Small intestine (tissue), 7 donors: ENCODE measurements around the gene BFSP2. TPM values are rescaled to one million over a fixed set of nuclear protein-coding genes. Genes with fewer than 3 reads are reported as not detected.
"Not testable (repeated sequence)": the region's sequence is repeated elsewhere in the genome, so short reads cannot be mapped to it uniquely, and the experiment has no call there.

Source experiments
- DNase-seq, 2 donors: peaks; one replicate each; pipeline versions ENCODE4 v3.0.0 to v3.0.0-alpha.2; 2013
- FAIRE-seq: peaks from 2 replicates; lab custom pipeline; 2012; peaks lifted over from hg19 to GRCh38; lab: Jason Lieb, UNC
- H3K27ac ChIP-seq, 3 donors: one replicate each; pipeline ENCODE4 v1.5.1; 2013; ENCODE audit warnings: low read length in 2 of 3, mild to moderate bottlenecking in 2 of 3, control low read depth in 1 of 3, inconsistent platforms in 1 of 3, low read depth in 1 of 3, moderate library complexity in 1 of 3
- H3K27me3 ChIP-seq, 3 donors: one replicate each; pipeline ENCODE4 v1.6.1; 2013; ENCODE audit warnings: low read length in 3 of 3, inconsistent platforms in 1 of 3; ENCODE audit not compliant: control insufficient read depth in 3 of 3, insufficient read depth in 3 of 3
- H3K36me3 ChIP-seq, 3 donors: one replicate each; pipeline ENCODE4 v1.6.1; 2013; ENCODE audit warnings: low read length in 3 of 3, inconsistent platforms in 1 of 3, low read depth in 1 of 3, mild to moderate bottlenecking in 1 of 3, moderate library complexity in 1 of 3; ENCODE audit not compliant: control insufficient read depth in 3 of 3, insufficient read depth in 2 of 3
- H3K4me1 ChIP-seq, 3 donors: one replicate each; pipeline ENCODE4 v1.6.1; 2013; ENCODE audit warnings: low read length in 2 of 3, inconsistent platforms in 1 of 3, low read depth in 1 of 3, mild to moderate bottlenecking in 1 of 3, moderate library complexity in 1 of 3; ENCODE audit not compliant: control insufficient read depth in 3 of 3, insufficient read depth in 2 of 3
- H3K4me3 ChIP-seq, 3 donors: one replicate each; pipeline ENCODE4 v1.5.1; 2013; ENCODE audit warnings: low read length in 3 of 3, control low read depth in 1 of 3, inconsistent platforms in 1 of 3, low read depth in 1 of 3, mild to moderate bottlenecking in 1 of 3, moderate library complexity in 1 of 3
- H3K9me3 ChIP-seq, 2 donors: one replicate each; pipeline ENCODE4 v1.6.1; 2013; ENCODE audit warnings: low read depth in 1 of 2, low read length in 1 of 2; ENCODE audit not compliant: control insufficient read depth in 2 of 2, insufficient read depth in 1 of 2
- WGBS, 3 donors: extraction: QIAGEN DNeasy Blood & Tissue Kit; methylation state at CpG; one replicate each; pipeline ENCODE4 v1.1.7; 2013; 5-methylcytosine and 5-hydroxymethylcytosine counted together
- polyA plus RNA-seq, 4 donors: library from polyadenylated mRNA; stranded (reverse) in 3 of 4; unstranded in 1 of 4; fragments of 200-250 nt in 3 of 4; fragments of 120-200 nt in 1 of 4; gene quantifications; one replicate each; pipeline versions ENCODE4 v1.2.1 to v1.2.3, GENCODE V29; 2013
- donor health status: healthy with polysubstance abuse.
- donor health status: control.
- donor health status: control.
- donor health status: Bipolar disorder and iron deficiency.
- donor health status: healthy.

The BFSP2 gene
- polyA plus RNA-seq, 4 donors = 1.3 TPM; not detected in 3

GRCh38 chr3:133488785-133489367, 89.0 kb downstream of the BFSP2 start:
- no peaks in the 10 kb centered on the region for H3K4me1 ChIP-seq
- H3K36me3 ChIP-seq = no peaks in the 10 kb centered on the region
- FAIRE-seq = no peak
- H3K27ac ChIP-seq = peak overlapping the region in 1 of 3 donors; percentile 28
- no peak overlapping the region for H3K4me3 ChIP-seq
- peak; percentile 36 to 37 for DNase-seq
- H3K9me3 ChIP-seq = peaks cover 3 to 14% of the 10 kb centered on the region in 2 donors
- no peaks in the 10 kb centered on the region for H3K27me3 ChIP-seq
- 41 to 50% (median 47%) methylated on average over 3 of the region's 3 CpGs for WGBS, 3 donors

GRCh38 chr3:133489466-133490085, 89.7 kb downstream of the BFSP2 start:
- Histone ChIP-seq H3K36me3 (no peaks in the 10 kb centered on the region), H3K4me1 (no peaks in the 10 kb centered on the region), H3K4me3 (peak overlapping the region in 1 of 3 donors; percentile 7), H3K9me3 (peaks cover 3 to 14% of the 10 kb centered on the region in 2 donors), H3K27ac (peak overlapping the region in 2 of 3 donors; percentile 5 to 47), H3K27me3 (no peaks in the 10 kb centered on the region)
- WGBS, 3 donors = 67 to 84% (median 81%) methylated on average over 5 of the region's 5 CpGs
- FAIRE-seq = no peak
- DNase-seq = no peak

DNA sequence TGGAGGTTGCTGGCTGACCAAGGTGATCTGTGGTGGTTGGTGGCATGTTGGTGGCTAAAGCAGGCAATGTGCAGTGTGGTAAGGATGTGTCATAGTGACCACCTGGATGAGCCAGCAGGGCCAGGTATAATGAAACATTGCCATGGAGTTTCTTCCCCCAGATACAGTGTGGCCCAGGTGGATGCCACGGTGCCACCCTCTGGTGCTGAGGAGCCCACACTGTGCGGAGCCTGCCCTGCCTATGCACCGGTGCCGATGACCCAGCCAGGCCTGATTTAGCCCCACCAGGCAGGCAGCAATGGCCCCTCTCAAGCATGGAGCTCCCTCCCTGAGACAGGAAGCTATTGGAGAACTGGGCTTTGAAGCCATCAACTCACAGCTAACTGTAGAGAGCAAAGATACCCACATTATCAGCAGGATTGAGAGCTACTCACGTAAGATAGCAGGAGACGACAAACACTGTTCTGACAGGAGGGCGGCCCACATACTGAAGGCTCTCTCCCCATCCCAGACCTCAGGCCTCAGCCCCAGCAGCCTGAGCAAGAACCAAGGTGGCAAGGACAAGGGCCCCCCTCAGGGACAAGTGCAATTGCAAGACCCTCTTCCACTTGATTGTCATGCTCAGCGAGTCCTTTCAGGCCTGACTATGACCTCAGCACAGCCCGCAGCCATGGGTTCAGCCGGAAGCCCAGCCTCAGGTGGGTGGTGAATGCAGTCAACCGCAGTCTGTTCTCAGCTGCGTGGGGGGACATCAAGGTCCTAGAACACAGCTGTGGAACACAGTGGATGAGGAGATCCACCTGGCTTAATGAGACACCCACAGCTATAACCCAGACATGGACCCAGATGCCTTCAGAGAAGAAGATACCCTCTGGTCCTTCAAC, 90.9 kb downstream of the BFSP2 start:
- FAIRE-seq = no peak
- H3K27ac ChIP-seq = peak overlapping the region in 2 of 3 donors; percentile 43 to 69
- no peaks in the 10 kb centered on the region for H3K36me3 ChIP-seq
- peak in 1 of 2 donors; percentile 57 for DNase-seq
- no peaks in the 10 kb centered on the region for H3K4me1 ChIP-seq
- H3K27me3 ChIP-seq = no peaks in the 10 kb centered on the region
- WGBS, 3 donors = 79 to 86% (median 84%) methylated on average over 11 to 12 of the region's 12 CpGs
- peaks cover 3 to 14% of the 10 kb centered on the region in 2 donors for H3K9me3 ChIP-seq
- H3K4me3 ChIP-seq = peak overlapping the region in 1 of 3 donors; percentile 37

DNA sequence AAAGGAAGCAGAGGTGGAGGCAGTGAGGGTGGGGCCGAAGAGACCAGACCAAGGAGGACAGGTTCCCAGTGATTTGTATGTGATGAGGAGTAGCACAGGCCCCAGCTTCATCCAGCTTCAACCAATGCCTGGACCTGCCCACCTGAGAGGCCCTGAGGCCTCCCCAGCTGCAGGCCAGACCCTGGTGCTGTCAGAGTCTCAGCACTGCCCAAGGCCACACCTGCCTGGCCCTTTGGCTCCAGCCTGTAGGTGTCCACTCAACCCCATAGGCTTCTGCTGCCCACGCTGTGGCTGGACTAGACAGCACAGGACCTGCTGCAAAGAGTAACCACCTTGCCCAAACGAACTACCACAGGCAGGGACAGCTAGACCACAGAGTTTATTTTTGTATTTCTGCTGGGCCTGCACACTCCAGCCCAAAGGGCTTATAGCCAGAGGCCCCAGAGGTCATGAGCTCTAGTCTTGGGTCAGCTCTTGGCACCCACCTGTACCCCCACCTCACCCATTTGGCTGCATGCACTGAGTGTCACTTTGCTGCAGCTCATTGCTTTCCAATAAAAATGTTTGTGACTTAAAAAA, 91.7 kb downstream of the BFSP2 start:
- Histone ChIP-seq H3K27me3 (no peaks in the 10 kb centered on the region), H3K4me1 (no peaks in the 10 kb centered on the region), H3K4me3 (no peak overlapping the region), H3K36me3 (no peaks in the 10 kb centered on the region), H3K9me3 (peaks cover 0 to 9% of the 10 kb centered on the region in 2 donors), H3K27ac (peak overlapping the region in 2 of 3 donors; percentile 39 to 69)
- DNase-seq (no peak), FAIRE-seq (no peak)
- WGBS, 3 donors = 66 to 84% (median 81%) methylated on average over 3 of the region's 3 CpGs

DNA sequence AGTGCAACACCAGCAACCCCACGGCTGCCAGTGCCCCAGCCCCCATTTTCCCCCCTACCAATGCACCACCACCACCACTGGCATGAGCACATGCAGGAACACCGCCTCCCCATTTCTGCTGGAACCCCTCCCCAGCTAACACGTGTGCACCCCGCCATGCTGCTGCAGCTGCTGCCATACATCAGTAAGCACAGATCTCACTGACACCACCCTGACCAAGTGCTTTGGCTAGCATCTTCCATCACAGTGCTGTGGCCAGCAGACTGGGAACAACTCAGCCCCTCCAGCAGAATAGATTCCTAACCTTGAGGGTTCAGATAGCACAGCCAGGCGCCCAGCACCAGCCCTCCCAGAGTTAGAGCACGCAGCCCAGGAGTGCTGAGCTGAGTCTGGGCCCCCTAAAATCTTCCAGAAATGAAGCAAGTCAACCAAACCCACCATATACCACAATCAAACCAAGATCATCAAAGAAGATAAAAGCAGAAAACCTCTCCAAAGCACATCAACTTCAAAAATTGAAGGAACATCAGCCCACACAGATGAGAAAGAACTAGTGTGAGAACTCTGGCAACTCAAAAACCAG, 92.4 kb downstream of the BFSP2 start:
- Histone ChIP-seq H3K4me1 (no peaks in the 10 kb centered on the region), H3K4me3 (no peak overlapping the region), H3K27me3 (no peaks in the 10 kb centered on the region), H3K36me3 (no peaks in the 10 kb centered on the region), H3K9me3 (peaks cover 0 to 3% of the 10 kb centered on the region in 2 donors), H3K27ac (peak overlapping the region in 1 of 3 donors; percentile 37)
- no peak for DNase-seq
- 85 to 92% (median 85%) methylated on average over 6 of the region's 6 CpGs for WGBS, 3 donors
- no peak for FAIRE-seq

- DNase-seq (no peak), FAIRE-seq (no peak)
- WGBS, 3 donors = 78 to 85% (median 84%) methylated on average over 6 of the region's 6 CpGs
- H3K4me3 ChIP-seq = no peak overlapping the region
- no peaks in the 10 kb centered on the region for H3K36me3 ChIP-seq
- H3K27ac ChIP-seq = no peak overlapping the region
- H3K4me1 ChIP-seq = no peaks in the 10 kb centered on the region
- no peaks in the 10 kb centered on the region for H3K9me3 ChIP-seq
- H3K27me3 ChIP-seq = no peaks in the 10 kb centered on the region
Observed at GRCh38 chr3:133494469-133494868, 94.6 kb downstream of the BFSP2 start.

- not testable (repeated sequence) for H3K27ac ChIP-seq, DNase-seq, H3K4me1 ChIP-seq, FAIRE-seq, H3K4me3 ChIP-seq, H3K9me3 ChIP-seq, H3K27me3 ChIP-seq, H3K36me3 ChIP-seq
- 92 to 100% (median 95%) methylated on average over 1 of the region's 2 CpGs for WGBS, 3 donors
Observed at GRCh38 chr3:133502542-133502941, 102.7 kb downstream of the BFSP2 start.

DNA sequence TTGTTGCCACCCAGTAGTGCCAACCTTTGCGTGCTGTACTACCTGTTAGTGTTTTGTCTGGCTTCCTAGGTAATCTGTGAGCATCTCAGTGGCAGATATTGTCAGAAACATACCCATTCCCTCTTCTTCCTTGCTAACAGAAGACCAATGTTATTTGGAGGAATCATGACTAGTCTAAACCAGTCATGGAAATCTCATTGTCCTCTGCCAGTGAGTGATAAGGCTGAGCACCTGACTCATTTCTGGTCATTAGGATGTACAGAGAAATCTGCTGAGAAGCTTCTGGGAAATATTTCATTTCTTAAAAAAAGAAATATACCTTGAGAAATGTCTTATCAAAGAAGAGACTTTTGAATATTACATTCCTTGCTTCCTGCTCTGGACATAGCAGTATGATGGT, 103.6 kb downstream of the BFSP2 start:
- DNase-seq (no peak), FAIRE-seq (no peak)
- no peaks in the 10 kb centered on the region for H3K27me3 ChIP-seq
- H3K9me3 ChIP-seq = no peaks in the 10 kb centered on the region
- no peaks in the 10 kb centered on the region for H3K4me1 ChIP-seq
- H3K27ac ChIP-seq = no peak overlapping the region
- no peak overlapping the region for H3K4me3 ChIP-seq
- no peaks in the 10 kb centered on the region for H3K36me3 ChIP-seq
- 0 to 91% (median 0%) methylated on average over 1 of the region's 1 CpG for WGBS, 3 donors
